Mesodermal cell (in vitro differentiated cells): ENCODE results near the gene ARHGAP26.
"Not testable (repeated sequence)": the region's sequence is repeated elsewhere in the genome, so short reads cannot be mapped to it uniquely, and the experiment has no call there.

Experiments used
- H3K27ac ChIP-seq: 2 replicates; pipeline ENCODE4 v1.7.0; 2013; ENCODE audit warnings: mild to moderate bottlenecking, low read depth, low read length, moderate library complexity; ENCODE audit not compliant: severe bottlenecking
- H3K36me3 ChIP-seq: 2 replicates; pipeline ENCODE4 v1.7.1; 2013; ENCODE audit warnings: mild to moderate bottlenecking, low read length, moderate library complexity; ENCODE audit not compliant: control insufficient read depth, insufficient read depth
- H3K4me1 ChIP-seq: one replicate; pipeline ENCODE4 v1.7.1; 2013; ENCODE audit warnings: mild to moderate bottlenecking, low read length; ENCODE audit not compliant: insufficient read depth, control insufficient read depth, poor library complexity, severe bottlenecking
- H3K4me3 ChIP-seq: 2 replicates; pipeline ENCODE4 v1.7.0; 2013; ENCODE audit warnings: low read length, control low read depth, mild to moderate bottlenecking; ENCODE audit not compliant: insufficient read depth, poor library complexity, severe bottlenecking; ENCODE audit errors: extremely low read depth
- H3K9me3 ChIP-seq: 2 replicates; pipeline ENCODE4 v1.7.1; 2013; ENCODE audit warnings: mild to moderate bottlenecking, low read length, moderate library complexity; ENCODE audit not compliant: control insufficient read depth
- WGBS, 2 experiments: methylation state at CpG; one replicate each; pipeline ENCODE4 v1.1.5; 2013; ENCODE audit warnings: missing lambda C conversion rate in 2 of 2; ENCODE audit not compliant: insufficient coverage in 2 of 2; 5-methylcytosine and 5-hydroxymethylcytosine counted together

ARHGAP26 gene

GRCh38 chr5:142924135-142924883 is 154.1 kb downstream of the ARHGAP26 start:
- H3K4me1 ChIP-seq: peaks cover 5% of the 10 kb centered on the region
- no peak overlapping the region for H3K4me3 ChIP-seq
- no peaks in the 10 kb centered on the region for H3K9me3 ChIP-seq
- no peaks in the 10 kb centered on the region for H3K36me3 ChIP-seq
- WGBS, 2 experiments: 100% methylated on average over 1 of the region's 1 CpG; no CpG with 5 or more reads in 1 of the 2 experiments
- no peak overlapping the region for H3K27ac ChIP-seq

DNA sequence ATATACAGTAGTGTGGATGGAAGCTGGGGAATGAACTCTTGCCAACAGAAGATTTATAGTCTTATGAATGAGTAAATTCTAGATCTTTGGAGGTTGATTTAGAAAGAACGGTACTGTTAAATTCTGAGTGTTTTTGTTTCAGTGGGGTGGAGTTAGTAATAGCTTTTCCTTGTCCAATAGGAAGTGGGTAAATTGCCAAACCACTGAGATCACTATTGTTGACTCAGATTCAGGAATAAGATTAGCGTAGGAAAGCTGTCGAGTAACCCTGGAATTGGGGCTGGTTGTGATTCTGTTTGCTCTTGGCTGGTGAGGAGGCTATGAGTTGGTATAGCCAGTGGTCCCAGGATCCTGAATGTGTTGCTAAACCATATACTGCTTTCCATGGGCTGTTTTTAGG is 155.6 kb downstream of the ARHGAP26 start:
- Histone ChIP-seq H3K4me1 (peaks cover 5% of the 10 kb centered on the region), H3K27ac (no peak overlapping the region), H3K36me3 (no peaks in the 10 kb centered on the region), H3K4me3 (no peak overlapping the region), H3K9me3 (no peaks in the 10 kb centered on the region)
- WGBS, 2 experiments: 89 to 97% methylated on average over 3 of the region's 3 CpGs

DNA sequence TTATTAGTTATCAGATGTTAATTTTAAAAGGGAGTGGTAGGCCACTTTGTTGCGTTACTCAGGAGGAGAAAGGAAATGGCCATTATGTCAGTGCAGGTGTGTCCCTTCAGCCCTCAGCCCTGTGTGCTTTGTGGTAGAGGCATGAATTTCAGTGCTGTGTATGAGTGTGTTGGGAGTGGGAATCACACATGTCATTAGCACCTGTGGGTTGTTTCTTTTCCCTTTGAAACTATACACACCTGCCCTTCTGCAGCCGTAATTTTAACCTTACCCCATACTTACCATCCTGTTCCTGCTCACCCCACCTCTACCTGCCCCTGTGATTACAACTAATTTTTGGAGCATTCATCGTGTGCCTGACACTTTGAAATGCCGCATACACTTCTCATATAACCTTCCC is 156.4 kb downstream of the ARHGAP26 start:
- 91 to 95% methylated on average over 3 of the region's 4 CpGs for WGBS, 2 experiments
- no peaks in the 10 kb centered on the region for H3K9me3 ChIP-seq
- no peaks in the 10 kb centered on the region for H3K36me3 ChIP-seq
- H3K27ac ChIP-seq: no peak overlapping the region
- no peak overlapping the region for H3K4me3 ChIP-seq
- peaks cover 5% of the 10 kb centered on the region for H3K4me1 ChIP-seq

DNA sequence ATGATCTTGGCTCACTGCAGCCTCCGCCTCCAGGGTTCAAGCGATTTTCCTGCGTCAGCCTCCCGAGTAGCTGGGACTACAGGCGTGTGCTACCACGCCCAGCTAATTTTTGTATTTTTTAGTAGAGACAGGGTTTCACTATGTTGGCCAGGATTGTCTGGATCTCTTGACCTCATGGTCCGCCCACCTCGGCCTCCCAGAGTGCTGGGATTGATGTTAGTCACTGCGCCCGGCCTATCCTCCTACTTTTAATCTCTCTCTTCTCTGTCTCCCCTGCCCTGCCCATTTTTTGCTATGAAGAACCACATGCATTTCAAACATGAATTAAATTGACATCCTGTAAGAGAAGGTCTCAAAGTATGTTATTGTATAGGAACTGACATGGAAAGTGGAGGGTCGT is 158.8 kb downstream of the ARHGAP26 start:
- 87 to 95% methylated on average over 10 of the region's 11 CpGs for WGBS, 2 experiments
- H3K36me3 ChIP-seq, H3K9me3 ChIP-seq, H3K4me3 ChIP-seq, H3K4me1 ChIP-seq, H3K27ac ChIP-seq: not testable (repeated sequence)

DNA sequence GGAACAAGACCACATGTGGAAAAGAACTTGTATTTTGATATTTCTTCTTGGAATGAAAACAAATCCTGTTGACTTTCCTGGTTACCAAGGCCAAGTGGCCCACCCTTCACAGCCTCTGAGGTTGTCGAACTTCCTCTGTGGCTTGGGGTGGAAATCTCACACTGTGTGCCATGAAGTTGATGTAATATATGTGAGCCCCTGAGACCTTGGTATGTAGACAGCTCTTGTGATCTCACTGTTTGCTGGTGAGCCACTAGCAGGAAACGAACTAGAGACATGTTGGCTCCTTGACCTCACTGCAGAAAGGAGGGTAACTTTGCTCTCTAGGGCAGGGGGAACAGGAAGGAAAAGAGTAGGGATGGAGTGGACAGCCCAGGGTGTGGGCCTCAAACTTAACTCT is 159.4 kb downstream of the ARHGAP26 start:
- Histone ChIP-seq H3K9me3 (no peaks in the 10 kb centered on the region), H3K4me1 (no peaks in the 10 kb centered on the region), H3K4me3 (no peak overlapping the region), H3K36me3 (no peaks in the 10 kb centered on the region), H3K27ac (no peak overlapping the region)
- WGBS, 2 experiments: 89 to 95% methylated on average over 2 of the region's 2 CpGs

DNA sequence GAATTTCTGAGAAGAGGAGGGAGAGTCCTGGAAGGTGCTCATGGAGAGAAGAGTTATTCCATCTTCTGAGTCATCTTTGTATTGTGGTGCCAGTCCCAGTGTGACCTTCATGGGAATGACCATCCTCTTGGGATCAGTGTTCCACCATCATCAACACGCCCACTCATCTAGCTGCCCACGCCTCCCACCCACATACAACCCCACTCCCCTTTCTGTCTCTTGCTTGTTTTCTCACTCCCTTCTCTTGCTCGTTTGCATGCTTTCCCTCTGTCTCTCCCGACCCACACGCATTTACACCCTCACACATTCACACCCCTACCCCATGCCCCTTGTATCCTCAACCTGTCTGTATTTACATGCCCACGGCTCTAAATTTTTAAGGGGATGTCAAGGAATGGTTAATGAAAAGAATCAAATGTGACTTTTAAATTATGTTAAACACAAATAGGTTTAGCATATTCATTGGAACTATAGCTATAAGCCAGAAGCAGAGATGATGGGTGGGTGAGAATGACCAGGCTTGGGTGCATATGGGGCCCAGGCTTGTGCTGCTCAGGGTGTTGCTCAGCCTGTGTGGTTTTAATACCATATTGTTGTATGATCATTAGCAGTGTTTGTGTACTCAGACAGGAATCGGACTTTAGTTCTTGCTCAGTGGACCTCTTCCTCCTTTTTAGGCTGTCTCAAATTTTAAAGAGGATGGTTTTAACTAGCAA is 160.4 kb downstream of the ARHGAP26 start:
- Histone ChIP-seq H3K9me3 (no peaks in the 10 kb centered on the region), H3K36me3 (no peaks in the 10 kb centered on the region), H3K4me1 (no peaks in the 10 kb centered on the region), H3K4me3 (no peak overlapping the region), H3K27ac (no peak overlapping the region)
- WGBS, 2 experiments: 83 to 93% methylated on average over 3 to 4 of the region's 7 CpGs

DNA sequence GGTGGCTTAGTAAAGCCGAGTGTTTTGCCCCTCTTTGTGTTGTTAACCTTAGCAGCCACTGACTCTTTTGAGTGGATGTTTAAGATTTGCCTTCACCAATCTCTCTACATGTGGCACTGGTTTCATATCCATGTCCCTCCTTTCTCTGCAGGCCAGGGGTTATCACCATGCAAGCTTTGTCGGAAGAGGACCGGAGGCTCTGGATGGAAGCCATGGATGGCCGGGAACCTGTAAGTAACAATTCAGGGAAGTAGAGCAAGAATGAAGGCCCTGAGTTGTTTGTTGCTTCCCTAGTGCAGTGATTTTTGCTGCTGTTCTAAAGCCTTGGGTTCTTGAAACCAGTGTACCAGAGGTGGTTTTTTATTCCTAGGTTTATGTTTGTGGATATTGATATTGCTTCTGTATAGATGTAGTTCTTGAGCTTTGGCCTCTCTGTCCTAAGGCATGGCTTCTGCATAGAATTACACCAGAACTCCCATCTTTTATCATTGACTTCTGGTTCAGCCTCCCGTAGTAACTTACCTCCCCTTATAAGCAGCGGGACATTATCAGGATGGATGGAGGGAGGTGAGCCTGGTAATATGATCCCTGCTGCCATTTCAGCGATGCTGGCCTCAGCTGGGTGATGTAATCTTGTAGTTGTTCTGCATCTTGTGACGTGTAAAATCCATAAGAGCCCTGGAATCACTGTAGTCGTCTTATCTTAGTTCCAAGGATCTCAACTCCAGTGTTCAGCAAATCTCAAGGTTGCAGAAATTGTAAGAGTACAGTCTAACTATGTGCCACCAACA is 161.9 kb downstream of the ARHGAP26 start:
- Histone ChIP-seq H3K27ac (no peak overlapping the region), H3K9me3 (no peaks in the 10 kb centered on the region)
- WGBS, 2 experiments: 78 to 86% methylated on average over 5 of the region's 9 CpGs

GRCh38 chr5:142934051-142934762 is 164.0 kb downstream of the ARHGAP26 start:
- H3K36me3 ChIP-seq: no peaks in the 10 kb centered on the region
- no peaks in the 10 kb centered on the region for H3K9me3 ChIP-seq
- H3K4me3 ChIP-seq: no peak overlapping the region
- no peaks in the 10 kb centered on the region for H3K4me1 ChIP-seq
- H3K27ac ChIP-seq: no peak overlapping the region
- no CpG with 5 or more reads among the region's 4 CpGs for WGBS, 2 experiments

More for the DNA sequence above, 161.9 kb downstream of the ARHGAP26 start:
- no peaks in the 10 kb centered on the region for H3K36me3 ChIP-seq
- no peak overlapping the region for H3K4me3 ChIP-seq
- no peaks in the 10 kb centered on the region for H3K4me1 ChIP-seq

DNA sequence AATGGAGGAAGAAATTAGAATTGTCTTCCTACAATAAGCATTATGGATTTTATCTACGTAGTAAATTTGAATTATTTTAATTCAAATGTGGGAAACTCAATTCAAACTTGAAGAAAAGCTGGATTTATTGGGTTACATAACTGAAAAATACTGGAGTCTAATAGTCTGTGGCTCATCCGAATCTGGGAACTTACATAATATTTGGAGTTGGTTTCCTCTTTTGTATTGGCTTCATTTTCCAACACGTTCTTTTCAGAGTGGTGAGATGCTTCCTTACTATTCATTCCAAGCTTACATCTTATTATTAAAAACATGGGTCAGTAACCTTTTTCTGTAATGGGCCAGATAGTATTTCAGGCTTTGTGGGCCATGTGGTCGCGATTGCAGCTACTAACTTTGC is 164.8 kb downstream of the ARHGAP26 start:
- H3K27ac ChIP-seq: no peak overlapping the region
- H3K9me3 ChIP-seq: no peaks in the 10 kb centered on the region
- H3K4me3 ChIP-seq: no peak overlapping the region
- H3K4me1 ChIP-seq: no peaks in the 10 kb centered on the region
- 80% methylated on average over 1 of the region's 5 CpGs; no CpG with 5 or more reads in 1 of the 2 experiments for WGBS, 2 experiments
- H3K36me3 ChIP-seq: no peaks in the 10 kb centered on the region

GRCh38 chr5:142937374-142937773 is 167.2 kb downstream of the ARHGAP26 start:
- Histone ChIP-seq H3K9me3 (no peaks in the 10 kb centered on the region), H3K27ac (no peak overlapping the region), H3K4me1 (no peaks in the 10 kb centered on the region), H3K4me3 (no peak overlapping the region), H3K36me3 (no peaks in the 10 kb centered on the region)
- 92 to 95% methylated on average over 2 to 3 of the region's 4 CpGs for WGBS, 2 experiments
